GM18951 (cell line): Measurements from ENCODE around the gene PLEKHA7.

ENCODE experiments used
- POLR2A ChIP-seq: IDR thresholded peaks from 4 replicates; pipeline ENCODE4 v1.6.1; 2011; ENCODE audit warnings: mild to moderate bottlenecking; ENCODE audit not compliant: insufficient read length, insufficient read depth; ENCODE audit errors: extremely low read depth
- in situ Hi-C: fragments of 300-500 bp; cut with MboI; formaldehyde crosslinking; loops from one replicate; pipeline ENCODE4 v1.12.0; 2022; ENCODE audit warnings: low sequenced_read_pairs, mixed read lengths, inconsistent platforms; ENCODE audit not compliant: unreplicated experiment

PLEKHA7 gene

DNA sequence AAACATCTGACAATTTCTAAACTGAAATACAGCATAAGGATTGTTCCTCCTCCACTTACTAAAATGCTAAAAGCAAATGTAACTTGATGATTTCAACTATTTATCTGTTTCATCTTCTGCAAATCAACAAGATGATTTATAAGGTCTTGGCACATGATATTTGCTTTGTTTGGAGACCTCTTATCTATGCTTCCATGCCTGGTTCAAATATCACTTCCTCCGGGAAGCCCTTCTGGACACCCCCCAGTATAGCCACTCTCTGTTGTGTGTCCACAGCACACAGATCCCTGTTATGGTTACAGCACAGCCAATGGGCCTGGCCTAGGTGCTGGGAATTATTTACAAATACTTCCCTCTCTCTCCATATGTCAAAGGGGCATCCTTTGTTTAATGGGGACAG lies 160.9 kb downstream of the PLEKHA7 start:
- in situ Hi-C loops = no loop called here
- TF ChIP-seq POLR2A = no peak

DNA sequence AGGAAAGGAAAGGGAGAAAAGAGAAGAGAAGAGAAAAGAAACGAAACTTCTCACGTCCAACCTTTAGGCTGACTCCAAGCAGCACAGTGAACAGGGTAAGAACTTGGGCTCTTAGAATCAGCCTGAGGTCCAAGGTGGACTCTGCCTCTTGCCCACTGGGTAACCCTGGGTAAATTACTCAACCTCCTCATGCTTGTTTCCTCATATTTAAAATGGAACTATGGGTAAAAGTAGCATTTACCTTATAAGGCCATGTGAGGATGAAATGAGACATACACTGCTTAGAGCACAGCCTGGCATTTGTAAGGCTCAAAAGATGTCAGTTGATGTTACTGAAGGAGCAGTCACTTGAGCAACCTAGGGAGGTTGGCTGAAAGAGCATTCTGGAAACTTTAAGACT lies 167.9 kb downstream of the PLEKHA7 start:
- in situ Hi-C loops = no loop called here
- no peak for TF ChIP-seq POLR2A

GRCh38 chr11:16844268-16844771 lies 169.9 kb downstream of the PLEKHA7 start:
- in situ Hi-C loops = no loop called here
- TF ChIP-seq POLR2A = no peak

DNA sequence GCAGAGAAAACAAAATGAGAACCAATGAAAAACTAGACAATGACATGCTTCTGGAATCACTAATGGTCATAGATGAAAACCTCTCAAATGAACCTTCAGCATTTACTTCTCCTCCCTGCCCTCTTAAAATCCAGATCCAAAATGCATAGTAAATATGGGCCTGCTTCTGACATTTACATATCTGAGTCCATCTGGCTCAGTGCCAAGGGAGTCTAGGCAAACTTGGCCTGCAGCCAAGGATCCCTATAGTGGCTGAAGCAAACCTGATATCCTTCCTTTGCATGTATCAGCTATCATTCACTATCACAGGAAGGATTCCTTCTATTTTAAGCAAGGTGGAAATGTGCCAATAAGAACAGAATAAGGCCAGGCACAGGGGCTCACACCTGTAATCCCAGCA lies 170.9 kb downstream of the PLEKHA7 start:
- no peak for TF ChIP-seq POLR2A
- in situ Hi-C loops = no loop called here

DNA sequence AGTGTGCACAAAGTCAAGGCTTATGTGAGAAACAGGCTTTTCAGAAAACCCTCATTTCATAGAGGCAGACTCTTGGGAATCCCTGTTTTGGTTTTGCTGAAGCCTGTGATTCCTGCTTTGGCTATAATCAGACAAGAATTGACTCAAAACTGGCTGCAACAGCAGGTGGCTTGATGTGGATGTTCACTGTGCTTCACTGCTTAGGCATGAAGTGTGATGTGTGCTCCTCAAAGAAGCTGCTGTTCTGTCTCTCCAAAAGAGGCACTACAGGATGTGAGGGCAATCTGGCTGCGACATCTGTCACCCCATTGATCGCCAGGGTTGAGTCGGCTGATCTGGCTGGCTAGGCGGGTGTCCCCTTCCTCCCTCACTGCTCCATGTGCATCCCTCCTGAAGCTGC lies 172.2 kb downstream of the PLEKHA7 start:
- TF ChIP-seq POLR2A = no peak
- in situ Hi-C loops = no loop called here

- in situ Hi-C loops = no loop called here
- TF ChIP-seq POLR2A = no peak
Measured at GRCh38 chr11:16841481-16841880, 172.7 kb downstream of the PLEKHA7 start.

DNA sequence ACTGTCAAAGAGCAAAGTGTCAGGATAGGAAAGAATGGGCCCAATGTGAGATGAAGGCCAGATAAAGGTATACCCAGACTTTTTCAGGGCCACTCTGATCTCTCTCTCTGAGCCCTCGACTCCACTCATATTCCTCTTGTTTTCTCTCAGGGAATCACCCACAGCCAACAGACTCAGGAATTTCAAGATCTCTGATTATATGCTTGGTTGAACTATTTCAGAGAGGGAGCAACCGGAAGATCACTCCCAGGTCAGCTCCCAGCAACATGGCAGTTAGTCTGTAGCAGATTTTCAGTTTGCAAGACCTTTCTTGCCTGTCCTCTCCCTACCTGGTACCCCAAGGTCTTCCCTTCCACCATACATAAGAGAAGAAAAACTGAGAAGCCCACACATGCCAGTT lies 173.3 kb downstream of the PLEKHA7 start:
- in situ Hi-C loops = no loop called here
- TF ChIP-seq POLR2A = no peak

- TF ChIP-seq POLR2A = no peak
- in situ Hi-C loops = no loop called here
Measured at GRCh38 chr11:16839821-16840220, 174.4 kb downstream of the PLEKHA7 start.

DNA sequence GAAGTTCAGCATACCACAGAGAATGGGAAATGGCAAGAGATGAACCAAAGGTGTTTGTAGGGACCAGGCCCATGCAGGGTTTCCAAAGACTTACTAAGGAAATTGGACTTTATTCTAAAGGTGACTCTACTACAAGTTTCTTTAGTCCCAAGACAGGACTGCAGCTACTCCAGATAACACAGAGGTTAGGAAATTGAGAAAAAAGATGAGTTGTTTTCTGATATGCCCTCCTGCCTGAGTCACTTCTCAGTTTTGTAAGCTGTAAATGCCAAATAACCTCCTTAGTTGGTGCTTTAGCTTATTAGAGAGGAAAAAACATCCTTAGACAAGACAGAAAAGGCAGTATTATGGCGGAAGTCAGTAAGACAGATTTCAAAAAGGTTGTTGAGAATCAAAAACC lies 179.8 kb downstream of the PLEKHA7 start:
- no peak for TF ChIP-seq POLR2A
- in situ Hi-C loops = no loop called here

- in situ Hi-C loops = no loop called here
- no peak for TF ChIP-seq POLR2A
Measured at GRCh38 chr11:16833026-16833425, 181.2 kb downstream of the PLEKHA7 start.

- no peak for TF ChIP-seq POLR2A
- in situ Hi-C loops = no loop called here
Measured at GRCh38 chr11:16832193-16832539, 182.0 kb downstream of the PLEKHA7 start.

DNA sequence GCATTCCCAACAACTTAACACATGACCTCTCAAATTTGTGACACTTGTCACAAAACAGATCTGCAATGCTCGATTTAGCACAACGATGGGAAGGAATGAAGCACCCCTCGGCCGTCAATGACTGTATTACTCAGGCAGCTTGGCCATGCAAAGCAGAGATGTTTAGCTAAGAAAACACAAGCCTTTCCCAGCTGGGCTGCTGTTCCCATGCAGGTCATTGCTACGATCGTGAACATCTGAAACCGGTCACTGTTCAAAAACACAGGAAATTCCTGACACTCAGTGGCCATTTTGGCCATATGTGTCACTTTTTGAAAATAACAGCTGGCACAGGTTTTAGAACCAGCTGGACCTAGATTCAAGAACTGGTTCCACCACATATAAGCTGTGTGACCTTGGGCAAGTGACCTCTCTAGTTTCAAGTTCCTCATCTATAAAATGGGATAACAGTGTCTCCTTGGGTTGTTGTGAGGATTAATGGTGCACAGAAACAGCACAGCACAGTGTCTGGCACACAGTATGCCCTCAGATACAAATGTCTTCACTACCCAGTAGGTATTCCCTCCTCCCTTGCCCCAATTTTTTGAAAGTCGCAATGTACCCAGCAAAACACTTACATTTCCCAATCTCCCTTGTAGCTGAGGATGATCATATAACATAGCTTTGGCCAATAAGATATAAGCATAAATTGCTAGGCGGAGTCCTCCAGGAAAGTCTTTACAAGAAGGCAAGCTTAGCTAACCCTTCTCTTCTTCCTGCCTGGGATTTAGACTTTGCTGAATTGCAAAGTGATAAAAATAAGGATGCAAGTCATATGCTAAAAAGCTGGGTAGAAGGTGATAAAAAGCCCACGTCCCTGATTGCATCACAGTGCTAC lies 182.7 kb downstream of the PLEKHA7 start:
- in situ Hi-C loops = no loop called here
- no peak for TF ChIP-seq POLR2A

- no peak for TF ChIP-seq POLR2A
- in situ Hi-C loops = no loop called here
Measured at GRCh38 chr11:16827139-16827538, 187.1 kb downstream of the PLEKHA7 start.

DNA sequence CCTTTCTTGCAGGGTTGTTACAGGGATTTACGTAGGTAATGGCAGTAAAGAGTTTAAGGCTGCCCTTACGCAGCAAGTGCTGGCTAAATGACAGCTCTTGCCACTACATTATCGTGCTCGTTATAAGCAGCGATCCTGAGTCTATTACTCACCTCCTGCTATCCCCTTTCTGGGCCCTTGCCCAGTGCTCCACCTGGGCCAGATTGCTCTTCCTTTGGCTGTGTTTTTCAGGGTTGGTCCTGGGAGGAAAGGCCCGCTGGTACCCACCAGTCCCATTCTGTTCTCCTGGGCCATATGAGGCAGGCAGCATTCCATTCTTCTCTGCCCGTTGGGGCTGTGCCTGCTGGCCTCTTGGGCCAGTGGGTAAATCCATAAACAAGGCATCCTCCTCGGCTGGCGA lies 188.2 kb downstream of the PLEKHA7 start:
- in situ Hi-C loops = no loop called here
- TF ChIP-seq POLR2A = no peak
